GOT3 (cell line): ENCODE data around the gene TOP3B.

Experiments
- DNase-seq: peaks from one replicate; lab custom pipeline; 2025; ENCODE audit warnings: mixed read lengths; lab: John Stamatoyannopoulos, UW

The TOP3B gene

GRCh38 chr22:21961886-21962654 lies 20.5 kb downstream of the TOP3B start:
- DNase-seq: no peak

DNA sequence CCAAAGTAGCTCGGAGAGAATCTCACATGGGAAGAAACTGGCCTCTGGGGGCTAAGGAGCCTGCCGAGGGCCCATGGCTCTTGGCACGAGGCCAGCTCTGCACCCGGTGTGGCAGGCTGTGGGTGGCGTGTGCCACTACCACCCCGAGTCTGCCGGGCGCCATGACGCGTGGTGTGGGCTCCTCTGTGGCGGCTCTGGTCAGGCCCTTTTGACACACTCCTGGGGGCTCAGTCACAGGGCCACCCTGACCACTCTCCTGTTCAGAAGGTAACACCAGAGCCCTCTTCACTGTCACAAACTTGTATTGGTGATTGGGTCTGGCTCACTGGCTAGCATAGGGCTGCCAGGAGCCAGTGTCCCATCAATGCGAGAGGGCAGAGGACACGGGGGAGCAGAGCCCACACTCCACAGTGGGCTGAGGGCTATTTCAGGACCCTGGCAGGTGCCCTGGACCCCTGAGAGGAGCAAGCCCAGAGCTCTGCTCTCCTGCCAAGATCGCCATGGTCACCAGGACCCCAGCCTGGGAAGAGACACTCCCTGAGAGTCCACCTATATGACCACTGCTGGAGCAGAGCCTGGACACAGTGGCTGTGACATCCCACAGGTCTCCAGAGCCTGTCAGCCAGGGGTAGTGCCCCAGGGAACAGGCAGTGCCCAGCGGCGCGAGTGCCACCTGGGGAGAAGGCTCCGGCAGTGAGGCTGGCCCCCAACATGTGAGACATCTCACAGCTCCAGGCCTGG lies 21.3 kb downstream of the TOP3B start:
- no peak for DNase-seq

DNA sequence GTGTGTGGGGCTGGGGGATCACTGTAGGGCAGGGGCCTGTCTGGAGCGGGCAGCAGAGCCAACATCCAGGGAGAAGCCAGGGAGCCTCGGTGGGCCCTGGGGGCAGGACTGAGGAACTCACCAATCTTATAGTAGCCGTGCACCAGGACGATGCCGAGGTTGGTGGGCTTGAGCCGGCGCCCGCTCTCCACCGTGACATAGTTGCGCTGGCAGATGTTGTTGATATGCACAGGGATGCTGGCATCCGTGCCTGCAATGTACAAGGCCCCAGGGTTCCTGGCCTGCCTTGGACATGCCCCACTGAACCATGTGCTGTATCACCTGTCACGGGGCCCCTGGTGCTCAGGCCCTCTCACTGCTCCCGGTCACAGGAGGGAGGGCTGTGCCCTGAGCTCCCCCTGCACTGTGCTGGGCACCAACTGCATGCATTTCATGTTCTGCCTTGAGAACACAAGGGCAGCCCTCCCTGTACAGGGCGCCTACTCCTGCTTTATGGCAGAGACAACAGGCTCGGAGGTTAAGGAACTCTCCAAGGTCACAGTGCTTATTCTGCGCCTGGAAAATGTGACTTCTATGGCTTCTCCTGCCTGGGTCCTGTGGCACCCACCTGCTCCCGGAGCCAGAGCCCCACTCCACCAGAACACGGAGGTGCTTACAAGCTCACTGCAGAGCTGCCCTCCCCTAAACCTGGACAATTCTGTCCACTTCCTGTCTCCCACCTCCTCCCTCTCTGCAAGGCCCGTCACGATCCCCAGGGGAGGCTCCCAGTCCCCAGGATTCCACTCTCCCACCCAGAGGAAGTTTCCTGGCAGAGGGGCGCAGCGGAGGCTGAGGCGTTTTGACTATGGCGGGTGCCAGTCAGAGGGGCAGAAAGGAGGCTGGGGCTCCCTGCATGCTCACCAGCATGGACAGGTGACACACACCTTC lies 22.1 kb downstream of the TOP3B start:
- DNase-seq: no peak

DNA sequence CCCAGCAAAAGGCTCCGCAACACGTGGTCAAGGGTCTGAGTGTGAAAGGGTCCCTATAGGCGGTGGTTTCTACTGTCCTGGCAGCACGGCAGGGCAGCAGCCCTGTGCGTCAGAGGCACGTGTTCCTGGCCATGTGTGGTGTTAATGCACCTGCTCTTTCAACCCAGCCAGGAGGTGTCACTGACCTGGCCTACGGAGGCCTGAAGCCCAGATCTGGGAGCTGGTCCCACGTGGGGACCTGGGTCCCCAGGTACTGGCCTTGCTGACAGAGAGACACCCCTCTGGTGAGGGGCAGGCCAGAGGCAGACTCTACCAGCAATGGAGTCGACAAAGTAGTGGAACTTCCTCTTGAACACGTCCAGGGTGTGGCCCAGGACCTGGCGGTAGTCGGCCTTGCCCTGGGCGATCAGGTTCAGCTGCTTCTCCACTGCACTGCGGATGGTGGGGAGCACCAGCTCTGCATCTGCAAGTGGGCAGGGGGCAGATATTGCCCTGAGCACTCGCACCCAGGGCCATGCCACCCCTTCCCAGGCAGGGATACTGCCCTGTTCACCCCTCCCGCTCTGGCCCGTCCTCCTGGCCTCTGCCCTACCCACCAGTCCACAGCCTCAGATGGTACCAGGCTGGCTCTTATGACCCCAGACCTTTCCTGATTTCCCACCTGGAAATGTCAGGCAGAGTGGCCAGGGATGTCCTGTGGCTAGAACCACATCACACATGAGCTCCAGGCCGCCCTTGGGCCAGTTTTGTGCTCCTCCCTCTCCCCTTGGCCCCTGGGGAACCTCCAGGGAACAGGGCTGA lies 23.1 kb downstream of the TOP3B start:
- DNase-seq: no peak

DNA sequence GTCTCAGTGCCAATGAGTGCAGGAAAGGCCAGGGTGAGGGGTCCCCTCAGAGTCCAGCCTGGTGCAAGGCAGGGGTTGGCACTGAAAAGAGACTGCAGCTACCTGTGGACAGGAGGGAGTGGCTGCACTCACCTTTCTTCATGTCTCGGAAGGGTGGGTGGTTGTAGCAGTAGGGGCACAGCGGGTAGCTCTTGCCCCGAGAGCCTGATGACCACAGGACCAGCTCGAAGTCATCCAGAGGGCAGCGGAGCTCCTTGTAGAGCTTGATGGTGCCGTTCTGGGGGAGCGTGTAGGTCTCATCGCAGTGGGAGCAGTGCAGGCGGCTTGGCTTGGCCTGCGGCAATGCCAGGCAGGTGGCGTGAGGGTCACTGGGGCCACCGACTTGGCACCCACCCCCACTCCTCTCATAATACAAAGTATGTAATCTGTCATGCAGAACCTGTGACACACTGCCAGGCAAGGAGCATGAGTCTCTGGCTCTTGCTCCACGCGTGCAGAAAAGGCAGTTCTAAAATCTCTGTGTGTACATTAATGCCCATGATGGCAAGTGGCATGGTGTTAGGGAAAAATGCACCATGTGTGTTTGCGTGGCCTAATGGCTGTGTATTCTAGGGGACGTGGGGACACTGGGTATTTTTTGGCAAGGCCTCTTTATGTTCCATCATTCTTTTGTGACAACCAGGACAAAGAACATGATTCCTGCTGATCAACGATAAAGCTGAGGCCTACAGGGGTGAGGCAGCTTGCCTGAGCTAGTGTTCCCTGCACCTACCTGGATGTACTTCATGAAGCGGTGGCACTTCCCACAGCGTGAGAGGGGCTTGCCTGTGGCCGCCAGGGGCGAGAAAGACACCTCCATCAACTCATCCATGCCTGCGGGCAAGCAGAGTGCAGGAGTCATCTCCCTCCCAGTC lies 24.0 kb downstream of the TOP3B start:
- DNase-seq: no peak

GRCh38 chr22:21952586-21953571 lies 29.7 kb downstream of the TOP3B start, which contains the start of gene PPM1F:
TSS of gene PPM1F (minus strand) at chr22:21952848. CDS start at chr22:21946048, 6,800 bp downstream.
- peak; percentile 85 for DNase-seq

- no peak for DNase-seq
Observed at GRCh38 chr22:21951931-21952465, 30.6 kb downstream of the TOP3B start.

DNA sequence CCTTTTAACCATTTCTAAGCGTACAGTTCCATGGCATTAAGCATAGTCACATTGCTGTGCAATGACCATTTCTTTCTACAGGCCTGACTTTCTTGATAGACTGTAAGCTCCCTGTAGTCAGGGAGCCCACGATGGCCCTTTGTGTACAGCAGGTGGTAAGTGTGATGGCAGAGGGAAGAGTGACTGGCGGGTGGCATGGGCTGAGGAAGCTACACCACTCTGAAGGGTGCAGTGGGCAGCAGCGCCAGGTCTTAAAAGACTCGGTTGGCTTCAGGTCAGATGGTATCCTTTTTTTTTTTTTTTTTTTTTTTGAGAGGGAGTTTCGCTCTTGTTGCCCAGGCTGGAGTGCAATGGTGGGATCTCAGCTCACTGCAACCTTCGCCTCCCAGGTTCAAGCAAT lies 31.5 kb downstream of the TOP3B start:
- DNase-seq: no peak

DNA sequence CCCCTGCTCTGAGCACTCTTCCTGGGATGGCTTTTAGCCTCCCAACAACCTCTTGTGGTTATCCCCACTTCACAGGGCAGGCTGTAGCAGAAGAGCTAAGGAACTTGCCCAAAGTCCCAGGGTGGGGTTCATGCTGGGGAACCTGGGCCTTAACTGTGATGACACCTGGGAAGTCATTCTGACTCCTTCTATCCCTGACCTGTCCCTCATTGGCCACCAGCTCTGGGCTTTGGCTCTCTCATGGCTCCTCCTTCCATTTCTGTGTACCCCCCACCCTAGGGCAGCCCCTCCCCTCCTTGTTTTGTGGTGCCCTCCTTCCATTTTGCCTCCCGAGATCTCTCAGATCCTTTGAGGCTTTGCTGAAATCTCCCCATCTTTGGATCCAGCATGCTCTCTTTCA lies 32.6 kb downstream of the TOP3B start:
- no peak for DNase-seq

GRCh38 chr22:21949569-21949918 lies 33.0 kb downstream of the TOP3B start:
- no peak for DNase-seq

DNA sequence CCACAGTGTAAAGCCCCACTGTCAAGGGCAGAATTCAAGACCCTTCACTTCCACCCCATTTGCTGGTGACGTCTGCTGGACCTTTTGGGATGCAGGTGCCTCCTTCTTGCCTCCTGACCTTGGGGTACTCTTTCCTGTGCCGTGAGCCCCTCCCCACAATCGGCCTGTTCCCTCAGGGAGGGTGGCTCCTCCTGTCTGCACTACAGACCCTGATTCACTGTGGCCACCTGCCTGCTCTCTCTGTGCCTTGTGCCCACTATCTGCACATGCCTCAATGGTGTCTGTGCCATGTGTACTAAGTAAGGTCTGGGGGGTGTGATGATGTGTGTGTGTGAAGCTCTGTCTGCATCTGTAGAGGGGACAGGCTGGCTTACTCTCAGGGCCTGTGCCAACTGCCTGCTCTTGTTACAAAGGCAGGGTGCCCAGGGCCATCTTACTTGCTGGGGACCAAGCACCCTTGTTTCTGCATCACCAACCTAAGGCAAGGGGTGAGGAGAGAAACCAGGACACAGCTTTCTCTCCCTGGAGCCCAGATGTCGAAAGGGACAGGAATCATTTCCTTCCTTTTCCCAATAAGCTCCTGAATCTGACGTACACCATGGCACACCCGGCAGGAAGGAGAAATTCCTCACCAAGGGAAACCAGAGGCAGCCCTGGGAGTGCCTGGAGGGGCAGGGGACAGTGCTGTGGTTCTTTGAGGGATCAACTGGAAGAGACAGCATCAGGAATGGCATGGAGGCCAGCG lies 33.6 kb downstream of the TOP3B start:
- no peak for DNase-seq

GRCh38 chr22:21948390-21948789 lies 34.2 kb downstream of the TOP3B start:
- DNase-seq: no peak

DNA sequence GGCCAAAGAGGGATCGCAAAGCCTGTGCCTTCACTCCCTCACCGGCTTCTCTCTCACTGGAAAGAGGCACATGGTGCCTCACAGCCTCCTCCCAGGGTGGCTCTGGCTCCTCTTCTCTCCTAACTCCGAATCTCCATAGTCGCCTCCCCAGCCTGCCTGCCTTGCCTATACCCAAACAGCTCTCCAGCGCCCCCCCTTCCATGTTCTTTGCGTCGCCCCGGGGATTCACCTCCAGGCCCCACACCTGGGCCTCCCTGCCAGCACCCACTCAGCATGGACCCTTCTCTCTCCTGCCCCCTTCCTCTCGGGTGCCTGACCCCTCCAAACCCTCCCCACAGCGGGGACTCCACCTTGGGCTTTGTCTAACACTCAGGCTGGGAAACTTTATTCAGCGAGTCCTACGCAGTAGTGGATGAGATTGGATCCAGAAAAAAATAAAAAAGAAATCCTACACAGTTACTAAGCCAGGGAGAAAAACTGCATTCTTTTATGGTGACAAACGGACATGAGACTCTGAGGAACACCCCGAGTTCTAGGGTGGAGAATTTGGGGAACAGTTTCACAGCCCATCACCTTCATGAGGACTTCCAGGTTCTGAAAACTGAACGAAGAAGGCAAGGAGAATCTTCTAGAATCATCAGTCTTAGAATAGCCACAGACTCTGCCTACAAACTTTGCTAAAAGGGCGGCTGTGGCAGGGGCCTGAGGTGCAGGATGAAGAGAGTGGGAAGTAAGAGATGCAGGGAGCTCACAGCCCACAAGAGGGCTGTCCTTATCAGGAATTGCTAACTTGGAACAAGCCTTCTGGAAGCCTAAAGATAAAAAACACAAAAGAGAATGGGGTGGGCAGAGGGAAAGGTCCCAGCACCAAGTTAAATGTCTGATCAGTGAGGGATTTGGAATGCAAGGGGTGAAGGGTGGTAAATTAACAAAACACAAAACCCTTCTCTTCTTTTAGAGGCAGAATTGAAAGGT lies 35.3 kb downstream of the TOP3B start:
- DNase-seq: no peak

GRCh38 chr22:21946262-21946925 lies 36.2 kb downstream of the TOP3B start:
- no peak for DNase-seq

DNA sequence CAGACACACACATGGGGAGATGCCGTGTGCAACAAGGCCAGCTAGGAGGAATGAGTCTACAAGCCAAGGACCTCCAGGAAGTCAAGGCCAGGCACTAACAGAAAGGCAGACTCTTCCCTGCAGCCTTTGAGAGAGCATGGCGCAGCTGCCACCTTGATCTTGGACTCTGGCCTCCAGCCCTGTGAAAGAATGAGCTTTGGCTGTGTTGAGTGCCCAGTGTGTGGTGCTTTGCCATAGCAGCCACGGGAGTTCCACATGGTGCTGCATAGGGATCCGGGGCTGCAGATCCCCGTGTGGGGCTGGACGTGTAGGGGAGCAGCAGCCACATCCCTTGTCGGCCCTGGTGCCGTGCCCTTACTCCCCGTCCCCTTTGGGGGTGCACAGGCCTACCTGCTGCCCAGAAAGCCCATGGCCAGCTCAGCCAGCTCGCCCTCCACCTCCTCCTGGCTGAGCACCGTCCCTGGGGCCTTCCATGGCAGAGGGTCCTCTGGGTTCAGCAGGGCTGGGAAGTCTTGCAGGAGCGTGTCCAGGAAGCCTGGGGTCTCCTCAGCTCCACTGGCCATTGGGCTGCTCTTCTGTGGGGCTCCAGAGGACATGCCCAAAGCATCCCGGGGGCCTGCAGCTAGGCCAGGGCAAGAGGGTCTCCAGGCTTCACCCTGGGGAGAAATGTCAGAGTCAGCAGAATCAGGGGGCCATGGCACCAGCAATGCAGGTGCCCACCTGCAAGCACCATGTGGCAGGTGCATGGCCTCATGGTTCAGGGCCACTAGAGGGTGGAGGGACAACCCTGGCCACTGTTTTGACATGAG lies 36.9 kb downstream of the TOP3B start:
- no peak for DNase-seq

- no peak for DNase-seq
Observed at GRCh38 chr22:21944871-21945270, 37.7 kb downstream of the TOP3B start.
